Glomerular visceral epithelial cell (primary cell): ENCODE data around the gene CTPS2.
"Not testable (repeated sequence)": the region's sequence is repeated elsewhere in the genome, so short reads cannot be mapped to it uniquely, and the experiment has no call there.

Experiments used
- DNase-seq: peaks from one replicate; pipeline ENCODE4 v3.0.0-alpha.2; 2016; ENCODE audit errors: extremely low spot score

The CTPS2 gene

GRCh38 chrX:16603822-16604221 lies 108.6 kb downstream of the CTPS2 start:
- no peak for DNase-seq

- not testable (repeated sequence) for DNase-seq
Observed at GRCh38 chrX:16603235-16603634, 109.2 kb downstream of the CTPS2 start.

- DNase-seq = no peak
Observed at GRCh38 chrX:16601885-16602284, 110.6 kb downstream of the CTPS2 start.

DNA sequence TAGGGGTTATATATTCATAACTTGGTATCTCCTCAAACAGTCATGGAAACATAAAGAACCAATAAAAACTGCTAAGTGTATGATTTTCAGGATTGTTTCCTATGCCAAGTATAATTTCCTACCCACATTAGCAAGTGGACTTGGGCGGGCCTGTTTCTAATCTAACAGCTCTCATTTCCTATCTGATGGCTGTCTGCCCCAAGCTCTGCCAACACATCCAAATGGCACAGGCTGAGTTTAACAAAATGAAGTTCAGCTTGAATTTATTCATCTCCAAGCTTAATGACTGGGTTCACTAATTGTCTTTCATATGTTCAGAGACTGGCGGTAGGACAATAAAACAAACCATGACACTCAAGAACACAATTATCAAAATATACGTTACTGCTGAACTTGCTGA lies 118.0 kb downstream of the CTPS2 start:
- DNase-seq = no peak

DNA sequence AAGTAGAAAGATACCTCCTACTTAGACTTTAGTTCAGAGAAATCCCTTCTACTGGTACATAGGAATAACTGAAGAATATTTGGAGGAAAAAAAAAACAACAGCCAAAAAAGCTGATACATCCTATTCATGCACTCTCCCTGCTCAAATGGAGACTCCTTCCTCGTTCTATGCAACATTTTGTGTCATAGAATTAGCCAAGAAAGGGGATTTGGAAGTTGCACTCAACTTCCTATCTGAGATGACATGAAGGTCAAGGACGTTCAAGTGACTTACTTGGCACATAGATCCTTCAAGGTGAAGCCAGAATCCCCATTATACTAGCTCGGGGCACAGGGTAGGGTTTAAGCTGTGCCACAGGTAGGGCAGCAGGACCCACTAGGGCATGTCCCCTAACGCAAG lies 118.7 kb downstream of the CTPS2 start:
- DNase-seq = no peak

DNA sequence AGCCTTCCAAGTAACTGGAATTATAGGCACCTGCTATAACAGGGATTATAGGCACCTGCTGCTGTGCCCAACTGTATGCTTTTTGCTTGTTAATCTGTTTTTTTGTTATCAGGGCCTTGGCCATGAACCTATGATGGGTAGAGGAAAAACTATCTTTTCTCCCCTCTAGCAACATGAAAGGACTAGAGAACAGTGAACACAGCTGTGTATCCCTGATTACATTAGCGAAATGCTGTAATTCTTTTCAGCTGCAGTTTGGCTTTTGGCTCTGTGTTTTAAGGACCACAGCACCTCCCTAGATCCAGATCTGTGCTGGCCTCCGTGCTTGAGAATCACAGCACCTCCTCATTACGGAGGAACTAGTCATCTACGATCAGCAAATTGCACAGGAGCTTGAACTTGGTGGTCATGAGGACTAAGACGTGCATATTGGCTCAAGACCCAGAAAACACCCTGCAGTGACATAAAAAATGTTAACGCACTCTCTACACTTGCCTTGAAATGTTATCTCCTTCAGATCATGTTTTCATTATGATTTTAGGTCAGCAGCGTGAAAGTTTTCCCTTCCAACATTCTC lies 120.2 kb downstream of the CTPS2 start:
- DNase-seq = no peak

DNA sequence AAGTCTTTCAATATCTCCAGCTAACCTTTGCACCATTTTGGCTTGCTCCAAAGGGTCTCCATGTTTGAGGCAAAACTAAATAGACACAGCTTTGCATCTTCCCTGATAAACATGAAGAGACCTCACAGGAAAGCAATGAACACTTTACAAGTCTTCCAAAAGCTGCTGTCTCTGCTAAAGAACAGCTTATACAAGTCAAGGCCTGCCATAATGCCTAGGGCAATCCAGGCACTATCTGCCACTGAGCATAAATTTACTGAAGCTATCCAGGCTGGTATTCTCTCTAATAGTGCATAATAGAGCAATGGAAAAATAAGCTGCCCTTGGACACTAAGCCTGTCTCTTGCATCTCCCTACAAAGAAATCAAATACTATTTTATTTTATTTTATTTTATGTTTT lies 122.6 kb downstream of the CTPS2 start:
- DNase-seq = no peak

DNA sequence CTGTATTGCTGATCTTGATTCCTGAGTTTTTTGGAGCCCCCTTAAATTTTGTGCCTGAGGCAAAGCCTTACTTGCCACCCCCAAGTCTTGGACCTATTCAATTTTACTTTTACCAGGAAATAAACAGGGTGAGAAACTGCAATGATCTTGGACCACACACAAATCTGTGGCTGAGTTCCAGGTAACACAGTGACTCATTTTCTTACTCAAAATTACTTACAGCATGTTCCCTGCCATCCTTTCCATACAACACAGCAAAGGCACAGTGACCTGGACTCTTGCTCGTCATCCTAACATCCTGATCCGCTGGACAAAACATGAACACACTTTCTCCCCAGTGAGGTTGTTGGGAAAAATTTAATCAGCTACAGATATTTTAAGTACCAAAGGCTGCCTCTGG lies 123.3 kb downstream of the CTPS2 start:
- peak; percentile 26 for DNase-seq

- DNase-seq = peak; percentile 11
Observed at GRCh38 chrX:16588266-16588665, 124.2 kb downstream of the CTPS2 start.

DNA sequence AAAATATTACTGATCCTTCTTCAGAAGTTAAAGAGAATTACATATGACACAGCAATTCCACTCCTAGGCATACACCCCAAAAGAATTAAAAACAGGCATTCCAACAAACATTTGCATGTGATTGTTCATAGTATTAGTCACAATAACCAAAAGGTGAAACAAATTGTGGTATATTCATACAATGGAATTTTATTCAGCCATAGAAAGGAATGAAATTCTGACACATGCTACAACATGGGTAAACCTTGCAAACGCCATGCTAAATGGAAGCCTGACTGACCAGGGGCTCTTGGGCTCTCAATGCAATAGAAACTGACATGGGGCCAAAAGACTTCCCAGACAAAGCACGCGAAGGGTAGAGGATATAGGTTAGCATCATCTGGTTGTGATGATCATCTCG lies 124.6 kb downstream of the CTPS2 start:
- DNase-seq = no peak

- DNase-seq = no peak
Observed at GRCh38 chrX:16586377-16587112, 125.9 kb downstream of the CTPS2 start.

GRCh38 chrX:16585486-16586376 lies 126.7 kb downstream of the CTPS2 start:
- no peak for DNase-seq

- not testable (repeated sequence) for DNase-seq
Observed at GRCh38 chrX:16580004-16580797, 132.3 kb downstream of the CTPS2 start.

DNA sequence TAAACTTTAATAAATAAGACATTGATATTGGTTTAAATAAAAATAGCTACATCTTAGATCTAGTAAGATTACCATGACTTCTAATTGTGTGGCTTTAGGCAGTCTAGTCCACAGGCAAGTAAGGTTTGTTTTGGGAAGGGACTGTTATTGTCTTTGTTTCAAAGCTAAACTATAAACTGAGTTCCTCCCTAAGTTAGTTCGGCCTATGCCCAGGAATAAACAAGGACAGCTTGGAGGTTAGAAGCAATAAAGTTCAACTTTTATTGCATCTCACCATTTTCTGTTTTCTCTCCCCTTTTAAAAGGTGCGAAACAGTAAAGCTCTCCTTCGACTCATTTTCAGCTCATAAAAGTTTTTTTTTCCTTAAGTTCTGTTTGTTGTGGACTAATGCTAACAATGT lies 133.0 kb downstream of the CTPS2 start:
- DNase-seq = no peak

DNA sequence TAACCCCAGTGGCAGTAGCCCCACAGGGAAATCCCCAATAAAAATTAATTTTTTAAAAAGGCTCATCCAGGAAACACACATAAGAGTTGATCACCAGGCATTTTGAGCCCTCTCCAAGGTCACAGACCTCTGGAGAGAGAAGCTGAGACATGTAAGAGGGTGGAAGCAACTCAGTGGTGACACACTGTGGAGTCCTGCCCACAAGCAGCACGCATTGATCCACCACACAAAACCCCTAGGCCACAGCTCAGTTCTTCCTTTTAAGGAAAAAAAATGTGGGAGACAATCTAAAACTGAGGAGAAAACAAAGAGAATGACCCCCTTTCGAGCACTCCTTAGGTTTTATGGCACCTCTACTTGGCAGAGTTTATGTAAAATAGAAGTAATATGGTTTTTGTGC lies 134.3 kb downstream of the CTPS2 start:
- DNase-seq = no peak

DNA sequence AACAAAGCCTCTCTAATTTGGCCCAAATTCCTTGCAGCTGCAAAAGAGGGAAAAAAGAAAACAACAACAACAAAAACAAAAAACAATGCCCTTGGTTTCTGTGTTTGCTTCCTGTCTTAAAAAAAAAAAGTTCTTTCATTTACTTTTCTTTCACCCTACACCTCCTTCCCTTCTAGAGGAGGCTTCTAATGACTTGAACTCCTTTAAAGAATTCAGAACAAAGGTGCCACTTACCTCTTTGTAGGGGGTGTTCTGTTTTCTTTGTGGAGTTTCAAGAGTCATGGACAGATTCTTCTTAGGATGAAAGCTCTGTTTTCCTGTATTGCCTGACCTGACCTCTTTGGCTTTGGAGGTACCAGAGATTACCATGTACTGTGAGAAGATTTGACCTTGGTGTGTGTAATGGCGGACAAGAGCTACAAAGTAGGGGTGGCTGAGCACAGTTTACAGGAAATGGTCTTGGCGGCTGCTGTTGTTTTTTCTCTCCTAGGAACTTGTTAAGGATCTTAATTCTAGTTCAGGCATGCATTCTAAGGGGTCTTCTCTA lies 134.9 kb downstream of the CTPS2 start:
- DNase-seq = no peak

DNA sequence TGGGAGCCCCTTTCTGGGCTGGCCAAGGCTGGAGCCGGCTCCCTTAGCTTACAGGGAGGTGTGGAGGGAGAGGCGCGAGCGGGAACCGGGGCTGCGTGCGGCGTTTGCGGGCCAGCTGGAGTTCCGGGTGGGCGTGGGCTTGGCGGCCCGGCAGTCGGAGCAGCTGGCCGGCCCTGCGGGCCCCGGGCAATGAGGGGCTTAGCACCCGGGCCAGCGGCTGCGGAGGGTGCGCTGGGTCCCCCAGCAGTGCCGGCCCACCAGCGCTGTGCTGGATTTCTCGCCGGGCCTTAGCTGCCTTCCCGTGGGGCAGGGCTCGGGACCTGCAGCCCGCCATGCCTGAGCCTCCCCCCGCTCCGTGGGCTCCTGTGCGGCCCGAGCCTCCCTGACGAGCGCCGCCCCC lies 137.1 kb downstream of the CTPS2 start:
- DNase-seq = not testable (repeated sequence)

DNA sequence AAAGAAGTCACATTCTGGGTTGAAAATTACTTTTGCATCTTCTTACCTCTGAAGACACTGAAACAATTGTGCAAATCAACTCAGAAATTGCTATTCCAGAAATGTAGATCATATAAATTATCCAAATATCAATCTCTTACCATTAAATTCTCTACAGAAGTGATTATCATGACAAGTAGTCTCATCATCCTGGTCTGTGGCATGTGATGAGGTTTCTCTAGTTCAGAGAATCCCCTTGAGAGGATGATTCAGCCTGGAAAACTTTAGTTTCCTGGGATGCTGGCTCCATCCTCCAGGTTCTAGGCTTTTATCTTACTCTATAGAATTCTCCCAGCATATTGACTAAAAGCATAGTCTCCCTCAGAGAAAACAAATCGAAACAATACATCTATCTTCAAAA lies 138.7 kb downstream of the CTPS2 start:
- peak; percentile 5 for DNase-seq

DNA sequence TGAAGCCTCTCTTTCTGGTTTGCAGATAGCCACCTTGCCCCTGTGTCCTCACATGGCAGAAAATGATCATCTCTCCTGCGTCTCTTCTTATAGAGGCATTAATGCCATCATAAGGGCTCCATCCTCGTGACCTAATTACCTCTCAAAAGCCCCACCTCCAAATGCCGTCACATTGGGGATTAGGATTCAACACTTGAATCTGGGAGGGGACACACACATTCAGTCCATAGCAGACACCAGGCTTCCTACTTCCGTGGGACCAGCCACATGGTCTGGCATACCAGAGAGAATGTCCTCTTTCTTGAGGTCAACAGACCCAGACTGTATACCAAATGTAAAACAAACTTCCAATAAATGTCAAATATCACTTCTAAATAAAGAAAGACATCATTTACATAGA lies 144.8 kb downstream of the CTPS2 start:
- no peak for DNase-seq

- DNase-seq = no peak
Observed at GRCh38 chrX:16566571-16566970, 145.9 kb downstream of the CTPS2 start.

- DNase-seq = no peak
Observed at GRCh38 chrX:16560173-16560572, 152.3 kb downstream of the CTPS2 start.

DNA sequence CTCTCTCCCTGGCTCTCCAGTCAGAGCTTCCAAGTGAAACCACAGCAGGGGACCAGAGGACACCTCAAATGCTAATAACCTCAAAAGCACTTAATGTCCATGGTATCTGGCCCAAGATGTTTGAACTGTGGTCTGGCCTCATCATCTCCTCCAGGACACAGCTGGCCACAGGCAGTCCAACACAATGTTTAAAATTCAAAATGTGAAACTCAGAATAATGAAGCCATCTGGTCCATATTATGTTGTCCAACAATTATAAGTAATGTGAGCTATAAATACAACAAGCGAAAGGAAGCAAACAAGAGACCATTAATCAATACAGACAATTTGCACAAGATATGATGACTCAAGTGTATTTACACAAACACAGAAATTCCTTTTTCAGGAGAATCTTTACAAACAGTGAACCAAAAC lies 153.3 kb downstream of the CTPS2 start:
- DNase-seq = no peak
